Superior temporal gyrus (tissue), 1 donor: ENCODE results near the gene CFAP77.
"Not testable (repeated sequence)": the region's sequence is repeated elsewhere in the genome, so short reads cannot be mapped to it uniquely, and the experiment has no call there.

Experiments used
- DNase-seq: peaks from one replicate; pipeline ENCODE4 v3.0.0-alpha.2; 2016; ENCODE audit errors: extremely low spot score

CFAP77 gene

GRCh38 chr9:132547436-132547835, 137.4 kb downstream of the CFAP77 start:
- no peak for DNase-seq

- DNase-seq = no peak
Measured at GRCh38 chr9:132547976-132548730, 138.1 kb downstream of the CFAP77 start.

GRCh38 chr9:132548751-132549640, 139.0 kb downstream of the CFAP77 start:
- DNase-seq = no peak

- DNase-seq = no peak
Measured at GRCh38 chr9:132551556-132551955, 141.5 kb downstream of the CFAP77 start.

GRCh38 chr9:132552041-132552440, 142.0 kb downstream of the CFAP77 start:
- no peak for DNase-seq

- no peak for DNase-seq
Measured at GRCh38 chr9:132554755-132555154, 144.7 kb downstream of the CFAP77 start.

- DNase-seq = no peak
Measured at GRCh38 chr9:132555528-132555927, 145.5 kb downstream of the CFAP77 start.

GRCh38 chr9:132556235-132556634, 146.2 kb downstream of the CFAP77 start:
- DNase-seq = no peak

- DNase-seq = no peak
Measured at GRCh38 chr9:132556714-132557113, 146.7 kb downstream of the CFAP77 start.

GRCh38 chr9:132557159-132557558, 147.1 kb downstream of the CFAP77 start:
- DNase-seq = no peak

GRCh38 chr9:132559711-132560110, 149.7 kb downstream of the CFAP77 start:
- no peak for DNase-seq

GRCh38 chr9:132560616-132561202, 150.7 kb downstream of the CFAP77 start:
- DNase-seq = no peak

GRCh38 chr9:132562306-132562573, 152.2 kb downstream of the CFAP77 start:
- DNase-seq = no peak

- no peak for DNase-seq
Measured at GRCh38 chr9:132564526-132564925, 154.5 kb downstream of the CFAP77 start.

- DNase-seq = not testable (repeated sequence)
Measured at GRCh38 chr9:132568787-132569186, 158.8 kb downstream of the CFAP77 start.

- no peak for DNase-seq
Measured at GRCh38 chr9:132571806-132572600, 162.0 kb downstream of the CFAP77 start.

GRCh38 chr9:132572921-132573320, 162.9 kb downstream of the CFAP77 start:
- no peak for DNase-seq

- DNase-seq = peak; percentile 77
Measured at GRCh38 chr9:132575005-132575609, 165.1 kb downstream of the CFAP77 start.

GRCh38 chr9:132575811-132576210, 165.8 kb downstream of the CFAP77 start:
- no peak for DNase-seq

- DNase-seq = no peak
Measured at GRCh38 chr9:132577119-132577518, 167.1 kb downstream of the CFAP77 start.

- DNase-seq = no peak
Measured at GRCh38 chr9:132578367-132578932, 168.4 kb downstream of the CFAP77 start.
